Activated CD8-positive, alpha-beta T cell treated with anti-CD3 and anti-CD28 coated beads for 36 hours (primary cell): ENCODE data around the gene DEF6. TPM values are rescaled to one million over a fixed set of nuclear protein-coding genes. Genes with fewer than 3 reads are reported as not detected.

Experiments used
- ATAC-seq: fragments of 200-7000 bp; cut with Tn5 transposase; one replicate; pipeline ENCODE4 v1.10.0; 2021; ENCODE audit warnings: mild to moderate bottlenecking, moderate library complexity
- CTCF ChIA-PET: fragments of 350-600 bp; sonication (Branson Sonifier 250); formaldehyde crosslinking; loops from one replicate; lab custom pipeline; 2021; ENCODE audit warnings: antibody characterized with exemption; lab: Charles Lee
- POLR2A ChIA-PET: fragments of 350-600 bp; sonication (Branson Sonifier 250); formaldehyde crosslinking; loops from one replicate; lab custom pipeline; 2021; ENCODE audit warnings: antibody characterized with exemption; lab: Charles Lee
- DNase-seq: peaks from one replicate; pipeline ENCODE4 v3.0.0-alpha.2; 2020
- H3K27ac Mint-ChIP-seq: one replicate; pipeline ENCODE4 v1.8.0; 2021; ENCODE audit warnings: mild to moderate bottlenecking, mixed read lengths
- H3K27me3 Mint-ChIP-seq: one replicate; pipeline ENCODE4 v1.8.0; 2021; ENCODE audit warnings: mixed read lengths
- H3K36me3 Mint-ChIP-seq: one replicate; pipeline ENCODE4 v1.8.0; 2021; ENCODE audit warnings: low read depth, mixed read lengths
- H3K4me1 Mint-ChIP-seq: one replicate; pipeline ENCODE4 v1.8.0; 2021; ENCODE audit warnings: low read depth, mixed read lengths
- H3K4me3 Mint-ChIP-seq: one replicate; pipeline ENCODE4 v1.8.0; 2021; ENCODE audit warnings: mild to moderate bottlenecking, moderate library complexity, mixed read lengths
- H3K9me3 Mint-ChIP-seq: one replicate; pipeline ENCODE4 v1.8.0; 2021; ENCODE audit warnings: mixed read lengths
- intact Hi-C: fragments of 100-400 bp; cut with micrococcal nuclease; formaldehyde crosslinking; loops from one replicate; pipeline ENCODE4 v1.10.0; 2022
- total RNA-seq, 2 experiments: library from RNA; stranded (reverse); gene quantifications; one replicate each; pipeline ENCODE4 v1.2.3, GENCODE V29; 2021
- TF ChIP-seq, protein P1 (sequence below): fragments of 200-600 bp; IDR thresholded peaks from one replicate; pipeline ENCODE4 v1.8.0; 2022; ENCODE audit warnings: antibody characterized with exemption, mild to moderate bottlenecking

DEF6 gene
- total RNA-seq, 2 experiments from 2014 or later, result 97.1 to 99.1 TPM

DNA sequence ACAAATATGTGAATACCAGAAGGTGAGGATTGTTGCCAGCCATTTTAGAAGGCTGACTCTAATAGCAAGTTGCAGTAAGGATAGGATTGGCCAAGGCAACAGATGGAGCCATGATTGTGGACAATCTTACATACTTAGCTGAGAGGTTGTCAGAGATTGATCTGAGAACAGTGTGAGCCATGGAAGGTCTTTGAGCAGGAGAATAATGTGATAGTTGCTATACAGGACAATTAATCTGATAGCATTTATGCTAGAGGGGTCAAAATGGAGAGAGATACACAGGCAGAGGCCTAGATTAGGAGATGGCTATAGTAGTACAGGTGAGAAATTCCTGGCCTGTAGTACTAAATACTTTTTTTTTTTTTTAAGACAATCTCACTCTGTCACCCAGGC lies 68.6 kb downstream of the DEF6 start:
- TF ChIP-seq, protein P1, sequence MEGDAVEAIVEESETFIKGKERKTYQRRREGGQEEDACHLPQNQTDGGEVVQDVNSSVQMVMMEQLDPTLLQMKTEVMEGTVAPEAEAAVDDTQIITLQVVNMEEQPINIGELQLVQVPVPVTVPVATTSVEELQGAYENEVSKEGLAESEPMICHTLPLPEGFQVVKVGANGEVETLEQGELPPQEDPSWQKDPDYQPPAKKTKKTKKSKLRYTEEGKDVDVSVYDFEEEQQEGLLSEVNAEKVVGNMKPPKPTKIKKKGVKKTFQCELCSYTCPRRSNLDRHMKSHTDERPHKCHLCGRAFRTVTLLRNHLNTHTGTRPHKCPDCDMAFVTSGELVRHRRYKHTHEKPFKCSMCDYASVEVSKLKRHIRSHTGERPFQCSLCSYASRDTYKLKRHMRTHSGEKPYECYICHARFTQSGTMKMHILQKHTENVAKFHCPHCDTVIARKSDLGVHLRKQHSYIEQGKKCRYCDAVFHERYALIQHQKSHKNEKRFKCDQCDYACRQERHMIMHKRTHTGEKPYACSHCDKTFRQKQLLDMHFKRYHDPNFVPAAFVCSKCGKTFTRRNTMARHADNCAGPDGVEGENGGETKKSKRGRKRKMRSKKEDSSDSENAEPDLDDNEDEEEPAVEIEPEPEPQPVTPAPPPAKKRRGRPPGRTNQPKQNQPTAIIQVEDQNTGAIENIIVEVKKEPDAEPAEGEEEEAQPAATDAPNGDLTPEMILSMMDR, result no peak
- ChIA-PET POLR2A (interaction anchor here (0.8 kb wide), 1 partner anchor 23 kb away, joined by 3 read pairs; no protein-coding TSS in a partner anchor), CTCF (interaction anchor here (1.0 kb wide), 1 partner anchor 22 kb away, joined by 3 read pairs; no protein-coding TSS in a partner anchor)
- Mint-ChIP-seq H3K27me3 (no peaks in the 10 kb centered on the region), H3K27ac (peak overlapping the region; percentile 57), H3K36me3 (peaks cover 24% of the 10 kb centered on the region), H3K9me3 (no peaks in the 10 kb centered on the region), H3K4me3 (no peak overlapping the region), H3K4me1 (peaks cover 67% of the 10 kb centered on the region)
- intact Hi-C loops, result no loop called here
- ATAC-seq (no peak), DNase-seq (no peak)

DNA sequence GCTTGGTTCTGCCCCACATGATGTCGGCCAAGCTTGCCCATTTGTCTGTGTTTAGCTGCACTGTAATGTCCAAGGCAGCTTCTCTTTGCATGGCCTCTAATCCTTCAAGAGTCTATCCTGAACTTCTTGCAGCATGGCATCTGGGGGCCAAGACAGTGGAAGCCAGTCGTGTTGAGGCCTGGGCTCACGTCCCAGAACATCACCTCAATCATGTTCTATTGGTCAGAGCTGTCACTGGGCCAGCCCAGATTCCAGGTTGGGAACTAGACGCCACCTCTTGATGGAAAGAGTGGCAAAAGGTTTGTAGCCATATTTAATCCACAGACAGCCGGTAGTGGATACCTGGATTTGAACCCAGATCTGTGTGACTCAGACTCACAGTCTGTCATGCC lies 70.0 kb downstream of the DEF6 start:
- Mint-ChIP-seq H3K4me1 (peaks cover 64% of the 10 kb centered on the region), H3K9me3 (no peaks in the 10 kb centered on the region), H3K36me3 (peaks cover 23% of the 10 kb centered on the region), H3K4me3 (no peak overlapping the region), H3K27me3 (no peaks in the 10 kb centered on the region), H3K27ac (peak overlapping the region; percentile 28)
- ChIA-PET CTCF (interaction anchor here (0.9 kb wide), 1 partner anchor 81 kb away, joined by 3 read pairs; no protein-coding TSS in a partner anchor), POLR2A (interaction anchor here (1.0 to 2.1 kb wide), 3 partner anchors 26 to 90 kb away, joined by 3 to 6 read pairs (median 3); no protein-coding TSS in a partner anchor)
- no peak for ATAC-seq
- DNase-seq, result no peak
- TF ChIP-seq, protein P1, result no peak
- intact Hi-C loops, result no loop called here

DNA sequence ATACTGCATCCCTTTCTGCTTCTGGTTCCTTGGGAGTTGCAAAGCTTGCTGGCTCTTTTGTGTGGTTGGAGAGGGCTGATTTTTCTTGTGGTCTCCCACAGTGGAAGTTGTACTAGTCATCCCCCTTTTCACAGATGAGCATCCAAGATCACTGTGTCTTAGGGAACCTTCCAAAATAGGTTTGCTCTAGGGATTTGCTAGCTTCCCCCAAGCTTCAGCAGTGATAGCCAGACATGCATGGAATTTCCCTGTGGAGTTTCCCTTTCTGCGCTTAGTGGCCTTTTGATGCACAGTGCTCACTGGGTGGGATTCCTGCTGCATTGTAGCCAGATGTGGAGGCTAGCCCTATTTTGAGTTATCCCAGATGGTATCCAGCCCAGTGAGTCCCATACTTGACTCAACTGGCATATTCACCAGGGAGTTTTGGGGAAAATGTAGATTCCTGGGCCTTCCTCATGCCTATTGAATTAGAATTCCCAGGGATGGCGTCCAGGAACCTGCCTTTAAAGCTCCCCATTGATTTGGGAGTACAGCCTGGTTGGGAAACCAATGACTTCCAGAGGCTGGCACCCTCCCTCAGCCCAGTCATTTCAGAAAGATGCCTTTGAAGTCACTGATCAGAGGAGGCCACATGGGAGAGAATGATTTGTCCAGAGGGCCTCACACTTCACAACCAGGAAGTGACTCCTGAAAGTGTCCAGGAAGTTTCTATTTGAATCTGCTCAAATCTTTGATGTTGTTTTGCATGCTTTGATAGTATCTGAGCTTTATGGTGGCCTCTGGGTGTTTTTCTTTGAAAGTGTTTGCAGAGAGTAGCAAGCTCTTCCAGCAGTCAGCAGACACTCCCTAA lies 70.6 kb downstream of the DEF6 start:
- Mint-ChIP-seq H3K27me3 (no peaks in the 10 kb centered on the region), H3K4me1 (peaks cover 59% of the 10 kb centered on the region), H3K27ac (peak overlapping the region; percentile 77), H3K36me3 (peaks cover 26% of the 10 kb centered on the region), H3K4me3 (no peak overlapping the region), H3K9me3 (no peaks in the 10 kb centered on the region)
- intact Hi-C loops, result no loop called here
- CTCF ChIA-PET, result interaction anchor here (0.9 kb wide), 2 partner anchors 70 to 81 kb away, joined by 3 read pairs; partner anchors contain the start of gene DEF6
- POLR2A ChIA-PET, result interaction anchor here (1.0 to 2.1 kb wide), 4 partner anchors 9 to 89 kb away, joined by 3 to 6 read pairs (median 4); no protein-coding TSS in a partner anchor
- DNase-seq (peak; percentile 54), ATAC-seq (peak; percentile 63)
- TF ChIP-seq, protein P1, result no peak

DNA sequence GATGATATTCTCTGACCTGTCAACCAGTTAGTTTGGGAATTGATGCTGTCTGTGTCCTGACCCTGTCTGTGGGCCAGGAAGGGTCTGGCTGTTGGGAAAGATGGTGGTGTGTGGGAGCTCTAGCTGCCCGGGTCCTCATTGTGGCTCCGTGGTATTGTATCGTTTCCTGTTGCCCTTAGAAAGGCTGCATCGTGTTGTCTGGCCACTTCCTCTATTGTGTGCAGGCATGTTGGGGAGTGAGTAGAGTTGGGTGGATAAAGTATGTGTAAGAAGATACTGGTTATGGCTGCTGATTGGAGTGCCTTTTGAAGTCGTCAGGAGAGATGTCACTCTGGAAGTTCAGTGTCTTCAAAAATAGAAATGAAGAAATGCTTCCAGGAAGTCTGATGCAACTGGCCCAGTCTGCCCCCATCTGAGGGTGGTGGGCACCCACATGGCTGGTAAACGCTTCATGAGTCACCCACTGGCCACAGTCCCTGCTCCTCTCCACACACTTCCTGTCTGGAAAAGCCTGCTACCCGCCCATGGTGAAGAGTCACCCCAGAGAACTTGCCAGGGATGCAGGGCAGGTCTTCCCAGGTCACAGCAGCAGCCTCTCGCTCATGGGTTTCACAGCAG lies 72.6 kb downstream of the DEF6 start:
- intact Hi-C loops, result no loop called here
- DNase-seq (peak; percentile 68), ATAC-seq (peak; percentile 79)
- ChIA-PET POLR2A (interaction anchor here (0.7 to 1.2 kb wide), 2 partner anchors 10 to 82 kb away, joined by 3 read pairs; partner anchors contain the start of gene FANCE), CTCF (no interaction called here)
- Mint-ChIP-seq H3K4me1 (peaks cover 57% of the 10 kb centered on the region), H3K27me3 (no peaks in the 10 kb centered on the region), H3K4me3 (peak overlapping the region; percentile 40), H3K36me3 (peaks cover 26% of the 10 kb centered on the region), H3K27ac (peak overlapping the region; percentile 94), H3K9me3 (no peaks in the 10 kb centered on the region)
- TF ChIP-seq, protein P1, result no peak
